OCI-LY3 (cell line): Measurements from ENCODE around the gene SRCAP.

Experiments used
- EZH2phosphoT487 ChIP-seq: fragments of 200-600 bp; shearing (Covaris generic); IDR thresholded peaks from 2 replicates; pipeline ENCODE4 v1.6.1; 2018; ENCODE audit warnings: antibody characterized with exemption, mixed run types, low read depth
- TF ChIP-seq, protein P1 (sequence below): fragments of 200-600, 300-600 bp; sonication (generic); IDR thresholded peaks from 2 replicates; pipeline ENCODE4 v1.5.1; 2014; ENCODE audit warnings: antibody characterized with exemption, low read length, low read depth

DNA sequence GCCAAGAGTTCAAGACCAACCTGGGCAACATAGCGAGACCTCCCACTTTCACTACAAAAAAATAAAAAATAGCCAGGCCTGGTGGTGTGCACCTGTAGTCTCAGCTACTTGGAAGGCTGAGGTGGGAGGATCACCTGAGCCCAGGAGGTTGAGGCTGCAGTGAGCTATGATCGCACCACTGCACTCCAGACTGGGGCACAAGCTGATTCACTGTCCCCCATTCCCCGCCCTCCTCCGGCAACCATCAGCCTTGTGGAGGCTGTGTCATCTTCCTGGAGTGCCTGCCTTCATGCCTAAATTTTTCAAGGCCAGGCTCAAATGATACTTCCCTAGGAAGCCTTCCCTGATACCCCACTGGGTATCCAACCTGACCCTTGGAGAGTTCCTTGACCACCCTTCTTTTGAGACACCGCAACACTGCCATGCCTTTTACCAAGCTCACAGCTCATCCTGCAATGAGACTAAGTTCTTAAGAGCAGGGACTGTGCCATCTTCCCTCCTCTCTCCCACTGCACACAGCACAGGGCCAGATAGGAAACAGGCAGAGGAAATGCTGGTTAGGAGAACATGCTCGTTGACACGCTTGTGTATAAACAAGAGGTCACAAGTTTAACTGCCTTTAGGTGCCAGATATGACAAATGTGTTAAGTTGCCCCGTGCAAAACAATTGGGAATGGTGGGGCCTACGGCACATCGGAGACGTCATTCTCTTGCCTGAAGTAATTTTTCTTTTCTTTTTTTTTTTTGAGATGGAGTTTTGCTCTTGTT, 3.9 kb upstream of the SRCAP start:
- TF ChIP-seq, protein P1, sequence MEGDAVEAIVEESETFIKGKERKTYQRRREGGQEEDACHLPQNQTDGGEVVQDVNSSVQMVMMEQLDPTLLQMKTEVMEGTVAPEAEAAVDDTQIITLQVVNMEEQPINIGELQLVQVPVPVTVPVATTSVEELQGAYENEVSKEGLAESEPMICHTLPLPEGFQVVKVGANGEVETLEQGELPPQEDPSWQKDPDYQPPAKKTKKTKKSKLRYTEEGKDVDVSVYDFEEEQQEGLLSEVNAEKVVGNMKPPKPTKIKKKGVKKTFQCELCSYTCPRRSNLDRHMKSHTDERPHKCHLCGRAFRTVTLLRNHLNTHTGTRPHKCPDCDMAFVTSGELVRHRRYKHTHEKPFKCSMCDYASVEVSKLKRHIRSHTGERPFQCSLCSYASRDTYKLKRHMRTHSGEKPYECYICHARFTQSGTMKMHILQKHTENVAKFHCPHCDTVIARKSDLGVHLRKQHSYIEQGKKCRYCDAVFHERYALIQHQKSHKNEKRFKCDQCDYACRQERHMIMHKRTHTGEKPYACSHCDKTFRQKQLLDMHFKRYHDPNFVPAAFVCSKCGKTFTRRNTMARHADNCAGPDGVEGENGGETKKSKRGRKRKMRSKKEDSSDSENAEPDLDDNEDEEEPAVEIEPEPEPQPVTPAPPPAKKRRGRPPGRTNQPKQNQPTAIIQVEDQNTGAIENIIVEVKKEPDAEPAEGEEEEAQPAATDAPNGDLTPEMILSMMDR = no peak
- TF ChIP-seq EZH2phosphoT487 = no peak
